ENCODE measurements around the gene SLC26A2.
"Not testable (repeated sequence)": the region's sequence is repeated elsewhere in the genome, so short reads cannot be mapped to it uniquely, and the experiment has no call there.

The SLC26A2 gene

GRCh38 chr5:150024346-150024984 lies 63.9 kb downstream of the SLC26A2 start:
- no peak for DNase-seq (ENCODE audit: low read depth)
- TF ChIP-seq CTCF (conservative IDR thresholded peaks at IDR 0.05; ENCODE audit: low read depth, low read length): no peak
- no peak overlapping the region for H3K4me3 ChIP-seq (ENCODE audit: low read length)

GRCh38 chr5:150026682-150027172 lies 66.2 kb downstream of the SLC26A2 start:
- no peak overlapping the region for H3K4me3 ChIP-seq (ENCODE audit: low read length)
- TF ChIP-seq CTCF (conservative IDR thresholded peaks at IDR 0.05; ENCODE audit: low read depth, low read length): no peak
- no peak for DNase-seq (ENCODE audit: low read depth)

- H3K4me3 ChIP-seq (ENCODE audit: low read length); DNase-seq (ENCODE audit: low read depth): not testable (repeated sequence)
Observed at GRCh38 chr5:150028047-150028446, 67.5 kb downstream of the SLC26A2 start.

- TF ChIP-seq CTCF (conservative IDR thresholded peaks at IDR 0.05; ENCODE audit: low read depth, low read length): no peak
- DNase-seq (ENCODE audit: low read depth): no peak
- H3K4me3 ChIP-seq (ENCODE audit: low read length): no peak overlapping the region
Observed at GRCh38 chr5:150033334-150033733, 72.8 kb downstream of the SLC26A2 start.

- TF ChIP-seq CTCF (conservative IDR thresholded peaks at IDR 0.05; ENCODE audit: low read depth, low read length): no peak
- no peak overlapping the region for H3K4me3 ChIP-seq (ENCODE audit: low read length)
- DNase-seq (ENCODE audit: low read depth): no peak
Observed at GRCh38 chr5:150034662-150035061, 74.1 kb downstream of the SLC26A2 start.

- no peak for DNase-seq (ENCODE audit: low read depth)
- no peak for TF ChIP-seq CTCF (conservative IDR thresholded peaks at IDR 0.05; ENCODE audit: low read depth, low read length)
- H3K4me3 ChIP-seq (ENCODE audit: low read length): no peak overlapping the region
Observed at GRCh38 chr5:150035139-150035895, 74.8 kb downstream of the SLC26A2 start.

- no peak overlapping the region for H3K4me3 ChIP-seq (ENCODE audit: low read length)
- no peak for TF ChIP-seq CTCF (conservative IDR thresholded peaks at IDR 0.05; ENCODE audit: low read depth, low read length)
- DNase-seq (ENCODE audit: low read depth): no peak
Observed at GRCh38 chr5:150036513-150036912, 76.0 kb downstream of the SLC26A2 start.
